Fibroblast of pulmonary artery (primary cell): Measurements from ENCODE around the gene ARFGAP3.

ENCODE experiments used
- DNase-seq: peaks from one replicate; pipeline ENCODE4 v3.0.0-alpha.2; 2010; ENCODE audit warnings: low read depth
- H3K4me3 ChIP-seq: replicated peaks from 2 replicates; pipeline ENCODE4 v1.5.1; 2011; ENCODE audit warnings: low read depth, mild to moderate bottlenecking, control low read depth, low read length, moderate library complexity
- CTCF ChIP-seq: IDR thresholded peaks from 2 replicates; pipeline ENCODE4 v1.5.1; 2011; ENCODE audit warnings: mild to moderate bottlenecking, control low read depth, low read length, inconsistent platforms; ENCODE audit errors: missing control alignments

ARFGAP3 gene

GRCh38 chr22:42799461-42800405 lies 57.3 kb downstream of the ARFGAP3 start:
- no peak for DNase-seq

GRCh38 chr22:42799061-42799460 lies 58.0 kb downstream of the ARFGAP3 start:
- no peak overlapping the region for H3K4me3 ChIP-seq
- DNase-seq: no peak
- no peak for TF ChIP-seq CTCF

More at GRCh38 chr22:42799461-42800405, 57.3 kb downstream of the ARFGAP3 start:
- no peak for TF ChIP-seq CTCF
- no peak overlapping the region for H3K4me3 ChIP-seq

DNA sequence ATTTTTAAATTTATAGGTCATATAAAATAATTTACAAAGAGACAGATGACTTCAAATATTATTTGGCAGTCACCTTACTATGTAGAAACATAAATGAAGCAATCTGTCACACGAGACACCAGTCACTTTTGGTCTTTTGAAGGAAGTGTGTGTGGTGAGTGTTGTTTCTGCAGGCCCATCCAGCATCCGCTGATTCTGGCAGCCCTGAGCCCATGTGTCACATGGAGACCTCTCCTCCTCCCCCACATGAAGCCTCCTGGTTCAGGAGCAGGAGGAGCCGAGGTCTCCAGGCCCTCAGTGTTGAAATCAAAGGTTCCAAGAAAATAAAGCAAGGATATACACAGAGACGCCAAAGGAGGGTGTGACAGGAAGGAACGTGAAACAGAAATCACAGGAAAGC lies 60.1 kb downstream of the ARFGAP3 start:
- no peak overlapping the region for H3K4me3 ChIP-seq
- TF ChIP-seq CTCF: no peak
- peak; percentile 73 for DNase-seq

DNA sequence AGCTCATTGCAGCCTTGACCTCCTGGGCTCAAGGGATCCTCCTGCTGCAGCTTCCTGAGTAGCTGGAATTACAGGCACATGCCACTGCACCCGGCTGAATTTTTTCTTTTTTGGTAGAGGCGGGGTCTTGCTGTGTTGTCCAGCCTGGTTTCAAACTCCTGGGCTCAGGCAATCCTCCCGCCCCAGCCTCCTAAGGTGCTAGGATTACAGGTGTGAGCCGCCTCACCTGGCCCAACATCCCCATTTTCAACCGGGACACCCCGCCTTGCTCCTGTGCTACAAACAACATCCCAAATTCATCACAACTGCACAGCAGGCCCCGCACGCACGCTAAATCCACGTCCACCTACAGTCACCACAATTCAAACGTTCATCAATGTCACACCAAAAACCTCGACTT lies 61.0 kb downstream of the ARFGAP3 start:
- TF ChIP-seq CTCF: no peak
- H3K4me3 ChIP-seq: no peak overlapping the region
- no peak for DNase-seq

DNA sequence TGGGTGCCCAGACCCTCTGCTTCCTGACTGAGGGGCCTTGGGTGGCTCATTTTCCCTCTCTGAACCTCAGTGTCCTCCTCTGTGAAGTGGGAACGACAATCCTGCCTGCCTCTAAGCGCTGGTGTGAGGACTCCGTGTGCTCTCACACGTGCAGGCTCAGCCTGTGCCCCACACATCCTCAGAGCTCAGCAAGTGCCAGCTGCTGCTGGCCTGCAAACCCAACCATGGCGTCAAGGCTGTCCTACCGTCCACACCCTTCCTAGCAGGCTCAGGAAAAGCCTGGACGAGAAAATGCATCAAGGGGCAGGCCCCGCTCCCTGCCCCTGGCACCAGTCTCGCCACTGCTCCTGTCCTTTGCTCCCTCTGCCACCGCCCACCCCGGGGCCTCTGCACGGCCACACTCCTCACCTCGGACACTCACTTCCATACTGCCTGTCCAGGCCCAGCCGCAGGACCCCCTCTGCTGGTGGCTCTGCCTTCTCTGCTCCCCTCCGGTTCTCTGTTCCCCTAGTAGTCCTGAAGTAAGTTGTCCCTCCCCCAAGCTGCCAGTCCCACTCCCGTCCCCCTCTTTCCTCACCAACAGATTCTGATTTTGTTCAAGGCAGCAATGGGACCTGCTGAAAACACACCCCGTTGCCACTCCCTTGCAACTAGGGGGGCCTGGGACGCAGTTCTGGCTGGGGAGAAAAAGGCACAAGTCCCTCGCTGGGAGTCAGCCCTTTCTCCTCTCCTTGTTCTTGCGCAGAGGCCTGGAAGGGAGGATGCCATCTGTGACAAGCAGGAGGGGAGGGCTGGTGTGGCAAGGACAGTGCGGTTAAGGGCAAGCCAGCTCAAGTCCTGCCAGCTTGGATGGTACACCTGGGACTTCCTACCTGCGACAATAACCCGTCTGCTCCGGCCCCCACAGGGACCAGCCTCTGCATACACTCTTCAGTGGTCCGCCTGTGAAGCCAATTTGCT lies 62.2 kb downstream of the ARFGAP3 start:
- no peak overlapping the region for H3K4me3 ChIP-seq
- no peak for DNase-seq
- no peak for TF ChIP-seq CTCF

DNA sequence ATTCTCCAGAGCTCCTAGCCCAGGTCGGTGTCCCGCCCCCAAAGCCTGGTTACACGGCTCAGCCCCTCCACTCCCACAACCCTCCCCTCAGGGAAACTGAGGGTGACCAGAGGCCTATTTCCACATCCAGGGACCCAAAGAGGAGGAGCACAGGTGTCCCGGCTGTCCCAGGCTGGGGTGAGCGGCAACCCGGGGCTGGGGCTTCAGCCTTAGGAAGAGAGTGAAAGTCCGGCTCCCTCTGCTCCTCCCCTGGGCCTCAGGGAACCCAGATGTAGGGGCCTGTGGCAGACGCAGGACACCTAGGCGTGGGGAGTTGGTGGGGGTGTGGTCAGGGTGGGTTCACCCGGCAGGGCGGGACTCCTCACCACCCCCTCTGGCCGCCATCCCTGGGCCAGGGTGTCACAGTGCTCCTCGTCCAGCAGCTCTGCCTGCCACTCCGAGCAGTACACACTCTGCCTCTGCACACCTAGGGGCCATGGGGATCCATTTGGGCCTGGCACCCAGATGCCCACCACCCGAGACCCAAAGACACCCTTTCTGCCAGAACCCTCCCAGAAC lies 63.1 kb downstream of the ARFGAP3 start:
- no peak for DNase-seq
- no peak for TF ChIP-seq CTCF
- no peak overlapping the region for H3K4me3 ChIP-seq
